Left hindlimb (tissue), 1 donor: ENCODE measurements around the gene LRRC2.

Source experiments
- DNase-seq: peaks from one replicate; pipeline ENCODE4 v3.0.0-alpha.2; 2018

The LRRC2 gene

GRCh38 chr3:46492890-46493547 is 73.1 kb downstream of the LRRC2 start:
- DNase-seq, result no peak

- DNase-seq, result no peak
Observed at GRCh38 chr3:46491089-46492070, 74.7 kb downstream of the LRRC2 start.

GRCh38 chr3:46490338-46491084 is 75.6 kb downstream of the LRRC2 start:
- DNase-seq, result no peak

GRCh38 chr3:46489875-46490274 is 76.2 kb downstream of the LRRC2 start:
- DNase-seq, result no peak

- no peak for DNase-seq
Observed at GRCh38 chr3:46489381-46489780, 76.7 kb downstream of the LRRC2 start.

GRCh38 chr3:46488735-46489361 is 77.3 kb downstream of the LRRC2 start:
- peak; percentile 89 for DNase-seq

GRCh38 chr3:46485779-46486175 is 80.3 kb downstream of the LRRC2 start:
- DNase-seq, result no peak

- no peak for DNase-seq
Observed at GRCh38 chr3:46484911-46485778, 81.0 kb downstream of the LRRC2 start.

- DNase-seq, result no peak
Observed at GRCh38 chr3:46484388-46484787, 81.7 kb downstream of the LRRC2 start.

GRCh38 chr3:46483825-46484224 is 82.3 kb downstream of the LRRC2 start:
- no peak for DNase-seq

- DNase-seq, result peak; percentile 49
Observed at GRCh38 chr3:46482632-46483350, 83.3 kb downstream of the LRRC2 start.

GRCh38 chr3:46481636-46482035 is 84.5 kb downstream of the LRRC2 start:
- no peak for DNase-seq

- DNase-seq, result no peak
Observed at GRCh38 chr3:46480491-46481195, 85.5 kb downstream of the LRRC2 start.

GRCh38 chr3:46479696-46480095 is 86.4 kb downstream of the LRRC2 start:
- peak; percentile 3 for DNase-seq

- peak; percentile 1 for DNase-seq
Observed at GRCh38 chr3:46479021-46479420, 87.1 kb downstream of the LRRC2 start.

- DNase-seq, result peak; percentile 16
Observed at GRCh38 chr3:46478341-46478740, 87.8 kb downstream of the LRRC2 start.

- peak; percentile 10 for DNase-seq
Observed at GRCh38 chr3:46477756-46478155, 88.3 kb downstream of the LRRC2 start.

- DNase-seq, result no peak
Observed at GRCh38 chr3:46477145-46477544, 89.0 kb downstream of the LRRC2 start.

- DNase-seq, result no peak
Observed at GRCh38 chr3:46472736-46473135, 93.4 kb downstream of the LRRC2 start.

GRCh38 chr3:46471371-46471914 is 94.7 kb downstream of the LRRC2 start:
- DNase-seq, result no peak
